CD4-positive, alpha-beta T cell treated with Interleukin-15 for 1 hour (primary cell): ENCODE data around the gene NACC2.

Experiments
- DNase-seq: peaks from one replicate; pipeline ENCODE4 v3.0.0-alpha.2; 2020

NACC2 gene

DNA sequence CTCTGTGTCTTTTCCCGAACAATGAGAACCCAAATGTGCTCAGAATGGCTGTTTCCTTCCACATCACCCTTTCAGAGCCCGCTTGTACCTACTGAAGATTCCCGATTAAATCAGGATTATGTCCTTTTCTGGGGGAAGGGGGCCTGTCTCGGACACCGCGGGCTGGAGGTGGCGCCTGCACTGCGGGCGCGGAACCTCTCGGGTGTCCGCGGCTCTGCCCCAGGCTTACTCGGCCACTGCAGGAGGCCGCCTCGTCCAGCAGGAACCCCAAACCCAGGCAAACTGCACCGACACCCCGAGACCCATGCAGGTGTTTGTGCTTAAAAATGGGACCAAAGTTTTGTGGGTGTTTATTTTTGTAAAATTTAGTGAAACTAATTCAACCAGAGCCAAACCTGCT lies 32.2 kb upstream of the NACC2 start:
- no peak for DNase-seq

GRCh38 chr9:136124976-136125692 lies 30.0 kb upstream of the NACC2 start:
- DNase-seq, result no peak

- peak; percentile 76 for DNase-seq
Observed at GRCh38 chr9:136122425-136123383, 27.6 kb upstream of the NACC2 start.

- no peak for DNase-seq
Observed at GRCh38 chr9:136121801-136122200, 26.7 kb upstream of the NACC2 start.

- DNase-seq, result no peak
Observed at GRCh38 chr9:136120438-136120844, 25.4 kb upstream of the NACC2 start.

DNA sequence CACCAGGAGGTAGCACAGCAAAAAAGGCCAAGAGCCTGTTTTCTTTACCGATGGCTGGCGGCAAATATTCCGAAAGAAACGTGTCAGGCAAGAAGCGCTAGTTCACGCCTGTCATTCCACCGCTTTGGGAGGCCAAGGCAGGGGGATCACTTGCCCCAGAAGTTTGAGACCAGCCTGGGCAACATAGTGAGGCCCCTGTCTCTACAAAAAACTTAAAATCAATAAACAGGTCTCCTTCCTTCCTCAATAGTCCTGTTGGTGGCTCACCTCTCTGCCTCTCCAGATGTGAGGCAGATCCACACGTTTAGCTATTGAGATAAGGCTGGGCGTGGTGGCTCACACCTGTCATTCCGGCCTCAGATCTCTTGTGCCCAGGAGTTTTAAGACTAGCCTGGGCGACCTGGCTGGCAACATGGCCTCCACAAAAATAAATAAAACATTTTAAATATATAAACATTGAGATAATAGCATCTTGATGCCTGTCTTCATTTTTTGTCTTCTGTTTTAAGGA lies 24.8 kb upstream of the NACC2 start:
- DNase-seq, result no peak

DNA sequence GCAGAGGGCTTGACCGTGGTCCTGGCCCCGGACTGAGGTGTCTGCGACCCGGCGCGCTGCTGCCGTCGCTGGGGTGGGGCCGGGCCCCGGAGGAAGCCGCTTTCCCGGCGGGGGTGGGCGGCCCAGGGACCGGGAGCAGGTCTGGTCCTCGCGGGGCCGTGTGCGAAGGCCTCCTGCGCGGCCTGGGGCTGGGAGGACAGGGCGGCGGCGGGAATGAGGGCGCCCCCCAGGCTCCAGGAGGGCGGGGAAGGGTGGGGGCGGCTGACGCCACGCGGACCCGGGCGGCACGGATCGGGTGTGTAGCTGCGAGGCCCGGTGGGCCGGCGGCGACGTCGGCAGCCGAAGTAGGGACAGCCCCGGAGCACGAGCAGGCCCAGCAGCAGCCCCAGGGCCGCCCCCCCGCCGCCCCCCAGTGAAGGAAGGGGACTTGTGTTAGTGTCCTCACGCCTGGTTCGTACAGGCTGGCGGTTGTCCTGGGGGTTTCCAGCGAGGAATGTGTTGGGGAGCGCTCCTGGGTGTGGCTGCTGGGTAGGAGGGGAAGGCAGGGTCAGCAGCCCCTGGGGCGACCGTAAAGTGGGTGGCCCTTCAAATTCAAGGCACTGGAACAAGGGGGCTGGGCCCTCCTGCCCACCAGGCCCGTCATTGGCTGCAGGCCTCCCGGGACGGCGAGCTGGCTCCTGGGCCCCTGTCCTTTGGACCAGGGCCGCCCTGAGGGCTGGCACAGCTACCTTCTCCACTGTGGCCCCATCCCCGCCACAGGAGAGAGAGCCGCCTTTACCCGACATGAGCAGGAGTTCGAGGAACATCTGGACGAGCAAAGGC lies 24.2 kb upstream of the NACC2 start:
- DNase-seq, result no peak

- peak; percentile 96 for DNase-seq
Observed at GRCh38 chr9:136118320-136119060, 23.4 kb upstream of the NACC2 start, which contains the start of gene TMEM250. Gene TMEM250 (minus strand): TSS chr9:136118875. CDS start chr9:136116900, 1,975 bp downstream.

DNA sequence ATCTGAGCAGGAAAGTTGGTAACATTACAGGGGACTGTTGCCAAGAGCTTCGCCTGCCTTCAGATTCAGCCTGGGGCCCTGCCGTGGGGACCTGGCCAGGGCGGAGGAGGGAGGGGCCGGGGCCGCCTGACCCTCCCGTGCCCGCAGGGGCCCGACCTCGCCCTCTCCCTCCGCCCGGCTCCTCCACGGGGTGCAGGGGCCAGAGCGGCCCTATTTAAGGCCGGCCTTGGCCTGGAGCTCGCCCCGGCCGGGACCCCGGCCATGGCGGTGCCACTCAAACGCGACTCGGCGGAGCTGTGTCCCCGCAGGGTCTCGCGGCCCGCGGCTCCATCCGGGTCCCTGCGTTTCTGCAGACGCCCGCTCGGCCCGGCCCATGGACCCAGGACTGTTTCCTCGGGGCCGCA lies 22.8 kb upstream of the NACC2 start:
- no peak for DNase-seq

DNA sequence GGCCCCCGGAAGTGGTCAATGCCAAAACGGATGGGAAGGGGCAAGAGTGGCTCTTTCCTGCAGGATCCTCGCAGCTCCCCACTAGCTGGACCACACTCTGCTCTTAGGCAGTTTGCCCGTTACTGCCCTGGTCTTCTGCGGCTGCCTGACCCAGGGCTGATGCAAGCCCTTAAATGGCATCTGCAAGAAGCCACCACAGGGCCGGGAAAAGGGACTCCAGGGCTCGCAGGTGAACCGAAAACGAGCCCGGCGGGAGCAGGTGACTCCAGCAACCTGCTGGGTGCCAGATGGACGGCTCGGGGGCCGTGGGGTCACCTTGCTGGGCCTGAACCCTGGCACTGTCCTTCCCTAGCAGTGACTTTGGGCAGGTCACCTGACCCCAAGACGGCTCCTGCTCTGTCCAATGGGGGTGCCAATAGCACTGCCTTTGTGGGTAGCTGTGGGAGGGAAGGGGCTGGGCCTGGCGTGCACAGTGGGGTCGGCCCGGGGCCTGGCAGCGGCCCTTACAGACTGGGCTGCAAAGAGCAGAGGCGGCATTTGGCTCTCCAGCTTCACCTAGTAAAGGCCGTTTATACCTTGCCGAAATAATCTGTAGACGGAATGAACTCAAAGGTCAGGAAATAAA lies 22.3 kb upstream of the NACC2 start:
- DNase-seq, result no peak

- no peak for DNase-seq
Observed at GRCh38 chr9:136116360-136117098, 21.4 kb upstream of the NACC2 start.

DNA sequence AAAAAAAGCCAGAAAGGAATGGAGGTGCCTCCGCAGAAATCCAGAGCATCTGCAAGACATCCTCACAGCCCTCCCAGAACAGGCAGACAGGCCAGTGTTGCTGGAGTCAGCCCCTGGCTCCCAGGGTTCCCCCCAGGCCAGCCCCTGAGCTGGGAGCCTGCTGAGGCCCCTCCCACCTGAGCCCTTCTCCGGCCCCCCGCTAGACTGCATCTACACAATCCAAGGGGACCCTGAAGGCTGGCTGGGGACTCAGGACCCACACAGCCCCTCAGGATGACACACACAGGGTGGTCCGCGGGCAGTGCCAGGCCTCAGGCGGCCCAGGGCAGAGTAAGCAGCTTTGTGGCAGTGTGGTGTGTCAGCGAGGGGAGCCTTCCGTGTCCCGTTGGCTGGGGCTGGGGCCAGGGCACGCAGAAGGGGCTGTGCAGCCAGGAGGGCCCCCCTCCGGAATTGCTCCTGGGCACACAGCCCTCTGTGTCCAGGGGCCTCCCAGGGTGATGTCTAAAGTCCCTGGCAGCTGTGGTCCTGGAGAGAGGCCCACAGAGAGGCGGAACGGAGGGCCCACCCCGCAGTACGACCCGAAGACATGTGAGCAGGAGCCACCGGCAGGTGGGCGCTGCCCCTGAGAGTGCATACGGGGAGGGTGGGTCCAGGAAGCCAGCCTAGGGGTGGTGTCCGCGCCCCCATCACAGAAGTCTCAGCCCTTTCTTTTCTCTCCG lies 20.7 kb upstream of the NACC2 start:
- DNase-seq, result no peak

DNA sequence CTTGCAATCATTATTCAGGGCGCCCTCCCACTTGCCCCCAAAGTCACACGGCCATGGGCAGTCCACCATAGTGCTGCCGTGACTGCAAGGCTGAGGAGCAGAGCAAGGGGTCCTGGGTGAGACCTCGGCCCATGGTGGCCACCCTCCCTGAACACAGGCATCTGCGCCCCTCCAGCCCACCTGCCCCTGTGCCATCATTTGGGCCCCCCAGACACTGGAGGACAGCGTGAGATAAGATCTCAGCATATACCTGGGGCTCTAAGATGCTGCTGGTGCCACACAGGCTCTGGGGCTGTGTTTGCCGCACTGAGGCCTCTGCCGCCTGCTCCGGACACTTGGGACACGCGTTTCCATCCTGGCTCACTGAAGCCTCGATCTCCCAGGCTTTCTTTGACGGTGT lies 20.1 kb upstream of the NACC2 start:
- no peak for DNase-seq

GRCh38 chr9:136114610-136115009 lies 19.5 kb upstream of the NACC2 start:
- no peak for DNase-seq

DNA sequence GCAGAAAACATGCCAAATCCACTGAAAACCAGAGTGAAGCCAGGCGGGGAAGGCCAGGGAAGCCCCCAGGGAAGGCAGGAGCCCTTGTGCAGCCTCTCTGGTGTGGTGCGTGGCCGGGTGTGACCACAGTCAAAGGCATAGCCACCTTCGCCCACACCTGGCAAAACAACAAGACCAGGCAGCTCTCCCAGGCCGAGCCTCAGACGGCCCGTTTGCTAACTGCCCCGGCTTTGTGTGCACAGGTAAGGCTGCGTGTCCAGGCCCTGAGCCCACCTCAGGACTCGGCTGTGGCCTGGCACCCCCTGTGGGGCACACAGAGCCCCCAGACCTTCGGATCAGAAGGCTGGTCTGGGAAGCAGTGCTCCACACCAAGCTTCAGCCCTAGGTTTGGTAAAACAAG lies 17.5 kb upstream of the NACC2 start:
- no peak for DNase-seq

DNA sequence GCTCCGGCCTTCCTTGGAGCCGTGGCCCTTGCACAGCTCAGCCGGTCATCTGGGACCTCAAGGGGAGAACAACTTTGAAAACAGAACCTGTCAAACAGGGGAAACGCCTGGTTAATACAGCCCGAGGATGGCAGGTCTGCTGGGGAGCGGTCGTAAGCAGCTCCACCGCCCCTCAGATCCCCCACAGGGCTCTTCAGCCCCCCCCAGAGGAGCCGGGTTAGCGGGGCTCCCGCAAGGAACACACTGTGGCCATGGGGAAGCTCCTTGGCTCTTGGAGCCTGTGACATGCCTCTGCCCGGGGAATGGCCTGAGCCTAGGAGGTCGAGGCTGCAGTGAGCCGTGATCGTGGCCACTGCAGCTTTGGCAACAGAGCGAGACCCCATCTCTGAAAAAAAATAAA lies 16.8 kb upstream of the NACC2 start:
- DNase-seq, result no peak

GRCh38 chr9:136111190-136111589 lies 16.1 kb upstream of the NACC2 start:
- no peak for DNase-seq

GRCh38 chr9:136110082-136111061 lies 15.3 kb upstream of the NACC2 start:
- no peak for DNase-seq
